ENCODE results near the gene VPS52. TPM values are rescaled to one million over a fixed set of nuclear protein-coding genes. Genes with fewer than 3 reads are reported as not detected.

VPS52 gene
- total and polyA plus RNA-seq, 9 of the 15 experiments (the other 6 are each of a cell fraction or from before 2014, with no cell fraction given) = 24.4 to 103 (median 40.2) TPM

- in situ Hi-C loops (cut with MboI) = no loop called here
- TF ChIP-seq CEBPB (tag; IDR thresholded peaks at IDR 0.05) = no peak
- TF ChIP-seq, protein P1, sequence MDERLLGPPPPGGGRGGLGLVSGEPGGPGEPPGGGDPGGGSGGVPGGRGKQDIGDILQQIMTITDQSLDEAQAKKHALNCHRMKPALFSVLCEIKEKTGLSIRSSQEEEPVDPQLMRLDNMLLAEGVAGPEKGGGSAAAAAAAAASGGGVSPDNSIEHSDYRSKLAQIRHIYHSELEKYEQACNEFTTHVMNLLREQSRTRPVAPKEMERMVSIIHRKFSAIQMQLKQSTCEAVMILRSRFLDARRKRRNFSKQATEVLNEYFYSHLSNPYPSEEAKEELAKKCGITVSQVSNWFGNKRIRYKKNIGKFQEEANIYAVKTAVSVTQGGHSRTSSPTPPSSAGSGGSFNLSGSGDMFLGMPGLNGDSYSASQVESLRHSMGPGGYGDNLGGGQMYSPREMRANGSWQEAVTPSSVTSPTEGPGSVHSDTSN (CRISPR knock-in tag; IDR thresholded peaks at IDR 0.05; ENCODE audit: low read depth) = no peak
- TF ChIP-seq, protein P1 (tag; conservative IDR thresholded peaks at IDR 0.05; ENCODE audit: low read depth) = 0 out of 2 replicates have a peak, but pooled peaks have one; percentile 20
- Histone ChIP-seq H3K9me1 (ENCODE audit: control insufficient read depth, insufficient read depth, low read length) (no peaks in the 10 kb centered on the region), H3K9ac (ENCODE audit: insufficient read depth in 1 of 2, low read depth in 2 of 2, low read length in 2 of 2) (no peak overlapping the region), H3K27me3 (ENCODE audit: control insufficient read depth in 2 of 2, insufficient read depth in 2 of 2, low read length in 2 of 2) (peaks cover 57 to 72% of the 10 kb centered on the region in 2 experiments), H3K79me2 (ENCODE audit: control insufficient read depth, insufficient read depth, low read length) (no peaks in the 10 kb centered on the region), H4K20me1 (replicated peaks; ENCODE audit: control insufficient read depth, insufficient read depth, low read length) (0 out of 2 replicates have a peak, but pooled peaks cover 3% of the 10 kb centered on the region), H3K36me3 (ENCODE audit: control insufficient read depth, insufficient read depth, low read length) (no peaks in the 10 kb centered on the region), H2AFZ (ENCODE audit: low read depth, low read length) (no peak overlapping the region), H3K4me2 (ENCODE audit: insufficient read depth, low read length) (no peak overlapping the region), H3K27ac (ENCODE audit: extremely low read depth, low read depth, low read length) (no peak overlapping the region), H3K9me3 (replicated peaks; ENCODE audit: control insufficient read depth, insufficient read depth, low read depth, low read length) (no peaks in the 10 kb centered on the region), H3K4me3 (no peak overlapping the region), H3K4me1 (replicated peaks in 1 of 2; ENCODE audit: control insufficient read depth in 2 of 2, insufficient read depth in 2 of 2, low read length in 2 of 2) (no peaks in the 10 kb centered on the region)
- WGBS (ENCODE audit: insufficient coverage, low coverage, missing lambda C conversion rate) = 0% methylated on average over 2 of the region's 2 CpGs
- no TSS peak for BruUV-seq (replicated peaks)
- ATAC-seq (no peak), FAIRE-seq (no peak), DNase-seq (ENCODE audit: extremely low read depth in 1 of 4, low spot score in 3 of 4) (no peak)
- ChIA-PET POLR2A (interaction anchor here (0.6 to 7.1 kb wide), 3 partner anchors 11 to 1081 kb away, joined by 3 to 57 read pairs (median 3); partner anchors contain the start of genes RPS18 and VPS52), CTCF (ENCODE audit: low intra/inter-chr PET ratio) (no interaction called here)
- intact Hi-C loops (cut with micrococcal nuclease) = no loop called here
These were observed 33.9 kb downstream of the VPS52 start for GRCh38 chr6:33237741-33238140.
